Measurements from ENCODE around the gene DRGX.

DNA sequence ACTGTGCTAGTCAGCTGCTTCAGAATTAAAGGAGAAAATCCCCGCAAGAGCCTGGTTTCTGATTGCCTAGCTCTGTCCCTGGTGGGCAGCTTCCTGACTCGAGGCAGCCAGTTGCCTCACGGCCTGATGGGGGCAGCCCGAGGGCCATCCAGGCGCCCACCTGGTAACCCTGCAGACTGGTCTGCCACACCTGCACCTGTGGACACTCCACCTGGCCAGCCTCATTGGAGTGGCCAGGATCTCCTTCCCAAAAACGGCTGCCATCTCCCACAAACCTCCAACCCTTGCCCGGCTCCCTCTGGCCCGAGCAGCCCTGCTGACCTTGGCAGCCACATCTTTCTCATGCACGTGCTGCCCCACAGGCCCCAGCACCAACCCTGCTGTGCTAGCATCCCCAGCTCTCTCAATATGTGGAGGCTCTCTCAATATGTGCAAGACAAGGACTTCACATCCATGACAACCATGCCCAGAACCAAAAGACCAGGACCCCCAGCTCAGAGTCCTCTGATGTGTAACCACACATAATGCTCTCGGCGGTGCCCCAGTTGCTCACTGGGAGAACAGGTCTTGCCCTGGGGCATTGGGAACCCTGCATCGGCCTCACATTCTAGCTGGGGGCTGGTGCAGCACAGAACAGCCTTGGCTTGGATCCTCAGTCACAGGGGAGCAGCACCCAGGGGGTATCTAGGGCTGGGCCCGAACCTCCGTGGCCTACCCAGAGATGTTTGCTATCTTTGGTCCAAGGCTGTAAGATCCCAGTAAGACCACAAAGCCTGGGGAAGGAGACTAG, 14.6 kb downstream of the DRGX start:
- no peak for TF ChIP-seq SUZ12 (IDR thresholded peaks at IDR 0.05)
- TF ChIP-seq NFRKB (IDR thresholded peaks at IDR 0.05): no peak
- TF ChIP-seq FOXK2 (IDR thresholded peaks at IDR 0.05): no peak
- TF ChIP-seq BHLHE40 (IDR thresholded peaks at IDR 0.05; ENCODE audit: borderline replicate concordance): no peak
- TF ChIP-seq TARDBP (IDR thresholded peaks at IDR 0.05): no peak
- no peak for TF ChIP-seq SP1 (IDR thresholded peaks at IDR 0.05)
- no peak for TF ChIP-seq CTBP1 (IDR thresholded peaks at IDR 0.05; ENCODE audit: borderline replicate concordance)
- TF ChIP-seq LEF1 (IDR thresholded peaks at IDR 0.05; ENCODE audit: borderline replicate concordance): no peak
- TF ChIP-seq FOXM1 (IDR thresholded peaks at IDR 0.05; ENCODE audit: borderline replicate concordance): no peak
- TF ChIP-seq L3MBTL2 (conservative IDR thresholded peaks at IDR 0.05): no peak
- TF ChIP-seq, protein P1, sequence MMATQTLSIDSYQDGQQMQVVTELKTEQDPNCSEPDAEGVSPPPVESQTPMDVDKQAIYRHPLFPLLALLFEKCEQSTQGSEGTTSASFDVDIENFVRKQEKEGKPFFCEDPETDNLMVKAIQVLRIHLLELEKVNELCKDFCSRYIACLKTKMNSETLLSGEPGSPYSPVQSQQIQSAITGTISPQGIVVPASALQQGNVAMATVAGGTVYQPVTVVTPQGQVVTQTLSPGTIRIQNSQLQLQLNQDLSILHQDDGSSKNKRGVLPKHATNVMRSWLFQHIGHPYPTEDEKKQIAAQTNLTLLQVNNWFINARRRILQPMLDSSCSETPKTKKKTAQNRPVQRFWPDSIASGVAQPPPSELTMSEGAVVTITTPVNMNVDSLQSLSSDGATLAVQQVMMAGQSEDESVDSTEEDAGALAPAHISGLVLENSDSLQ (IDR thresholded peaks at IDR 0.05): no peak
- no peak for TF ChIP-seq ZNF384 (IDR thresholded peaks at IDR 0.05)

All from HEK293T (cell line).